GM12865 (cell line): ENCODE measurements around the gene SLC49A4.

Experiments used
- DNase-seq: peaks from one replicate; pipeline ENCODE4 v3.0.0; 2010; ENCODE audit warnings: low read depth
- H3K4me3 ChIP-seq: 2 replicates; pipeline ENCODE4 v1.5.1; 2011; ENCODE audit warnings: mild to moderate bottlenecking, low read depth, low read length, control low read depth
- TF ChIP-seq, protein P1 (sequence below): IDR thresholded peaks from 2 replicates; pipeline ENCODE4 v1.5.1; 2011; ENCODE audit warnings: low read length, control low read depth, low read depth, inconsistent platforms; ENCODE audit not compliant: insufficient read depth; ENCODE audit errors: missing control alignments

Gene SLC49A4

DNA sequence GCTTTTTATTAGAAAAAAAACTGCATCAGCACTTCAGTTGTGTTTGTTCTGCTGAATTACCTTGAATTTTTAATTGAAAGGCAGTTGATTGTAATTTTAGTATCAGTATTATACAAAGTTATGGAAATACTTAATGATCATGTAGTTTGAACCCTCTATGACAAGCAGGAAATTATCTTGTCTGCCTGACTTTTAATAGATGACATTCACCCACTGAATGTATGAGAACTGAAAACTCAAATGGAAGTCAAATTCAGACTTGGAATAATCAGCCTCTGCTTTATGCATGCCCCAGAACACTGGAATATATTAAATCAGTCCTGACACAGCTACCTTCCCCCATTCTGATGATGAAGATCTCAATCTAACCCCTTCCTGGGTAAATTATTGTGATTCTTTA, 73.5 kb downstream of the SLC49A4 start:
- TF ChIP-seq, protein P1, sequence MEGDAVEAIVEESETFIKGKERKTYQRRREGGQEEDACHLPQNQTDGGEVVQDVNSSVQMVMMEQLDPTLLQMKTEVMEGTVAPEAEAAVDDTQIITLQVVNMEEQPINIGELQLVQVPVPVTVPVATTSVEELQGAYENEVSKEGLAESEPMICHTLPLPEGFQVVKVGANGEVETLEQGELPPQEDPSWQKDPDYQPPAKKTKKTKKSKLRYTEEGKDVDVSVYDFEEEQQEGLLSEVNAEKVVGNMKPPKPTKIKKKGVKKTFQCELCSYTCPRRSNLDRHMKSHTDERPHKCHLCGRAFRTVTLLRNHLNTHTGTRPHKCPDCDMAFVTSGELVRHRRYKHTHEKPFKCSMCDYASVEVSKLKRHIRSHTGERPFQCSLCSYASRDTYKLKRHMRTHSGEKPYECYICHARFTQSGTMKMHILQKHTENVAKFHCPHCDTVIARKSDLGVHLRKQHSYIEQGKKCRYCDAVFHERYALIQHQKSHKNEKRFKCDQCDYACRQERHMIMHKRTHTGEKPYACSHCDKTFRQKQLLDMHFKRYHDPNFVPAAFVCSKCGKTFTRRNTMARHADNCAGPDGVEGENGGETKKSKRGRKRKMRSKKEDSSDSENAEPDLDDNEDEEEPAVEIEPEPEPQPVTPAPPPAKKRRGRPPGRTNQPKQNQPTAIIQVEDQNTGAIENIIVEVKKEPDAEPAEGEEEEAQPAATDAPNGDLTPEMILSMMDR: no peak

GRCh38 chr3:122873741-122874515, 79.1 kb downstream of the SLC49A4 start:
- TF ChIP-seq, protein P1: no peak
- no peak for DNase-seq
- H3K4me3 ChIP-seq: no peak overlapping the region

More for the DNA sequence above, 73.5 kb downstream of the SLC49A4 start:
- no peak for DNase-seq
- no peak overlapping the region for H3K4me3 ChIP-seq

DNA sequence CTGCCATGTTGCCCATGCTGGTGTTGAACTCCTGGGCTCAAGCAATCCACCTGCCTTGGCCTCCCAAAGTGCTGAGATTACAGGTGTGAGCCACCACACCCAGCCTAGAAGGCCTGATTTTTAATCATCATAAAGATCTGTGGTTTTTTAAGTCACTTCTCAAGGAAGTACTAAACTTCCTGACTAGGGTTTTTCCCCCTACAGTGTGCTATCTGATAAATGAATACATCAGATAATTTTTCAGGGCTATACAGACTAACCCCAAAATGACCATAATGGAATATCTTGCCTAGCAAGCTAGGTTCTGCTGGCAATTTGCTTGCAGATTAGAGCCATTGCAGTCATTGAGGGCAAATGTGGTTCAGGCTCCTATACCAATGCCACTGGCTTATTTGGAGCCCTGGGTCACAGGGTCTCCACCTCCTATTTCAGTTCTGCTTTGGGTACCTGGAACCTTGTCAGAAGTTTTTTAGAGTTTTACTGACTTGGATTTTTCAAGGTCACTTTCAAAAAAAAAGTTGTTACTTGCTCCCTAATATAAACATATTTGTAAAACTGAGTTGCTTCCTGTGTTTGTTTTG, 80.8 kb downstream of the SLC49A4 start:
- DNase-seq: no peak
- H3K4me3 ChIP-seq: no peak overlapping the region
- TF ChIP-seq, protein P1: no peak

DNA sequence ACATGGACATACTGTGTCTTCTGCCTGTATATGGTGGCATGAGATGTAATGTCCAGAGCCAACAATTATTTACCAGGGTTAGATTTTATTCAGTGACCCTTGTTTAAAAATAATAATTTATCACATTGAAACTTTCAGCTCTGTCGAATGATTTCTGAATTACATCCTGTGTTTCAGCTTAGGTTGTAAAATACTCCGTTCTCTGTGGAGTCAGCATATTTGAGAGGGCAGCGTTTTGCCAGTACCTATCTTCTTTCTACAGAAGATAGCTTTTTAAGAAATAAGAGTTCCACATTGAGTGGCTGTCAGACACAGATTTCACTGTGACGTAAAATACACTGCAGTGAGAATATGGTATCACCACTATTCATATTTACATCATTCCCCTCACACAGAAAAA, 85.3 kb downstream of the SLC49A4 start:
- no peak overlapping the region for H3K4me3 ChIP-seq
- no peak for DNase-seq
- TF ChIP-seq, protein P1: no peak

DNA sequence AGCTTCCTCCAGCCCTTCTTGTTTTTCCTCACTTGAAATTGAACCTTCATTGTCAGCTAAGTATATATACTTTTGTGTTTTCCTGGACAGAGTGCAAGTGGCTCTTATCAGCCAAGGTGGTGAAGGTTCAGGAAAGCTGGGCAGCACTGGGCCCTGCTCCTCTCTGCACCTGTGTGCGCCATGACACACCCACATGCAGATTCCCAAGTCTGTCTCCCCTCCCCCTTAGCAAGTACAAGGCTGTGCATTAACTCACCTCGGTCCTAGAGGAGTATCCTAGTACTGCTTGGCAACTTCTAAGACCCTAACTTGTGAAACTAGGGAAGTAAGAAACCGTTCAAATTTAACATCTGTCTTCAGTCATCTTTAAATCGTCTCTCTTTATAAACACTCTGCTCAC, 85.8 kb downstream of the SLC49A4 start:
- TF ChIP-seq, protein P1: no peak
- H3K4me3 ChIP-seq: no peak overlapping the region
- DNase-seq: no peak

DNA sequence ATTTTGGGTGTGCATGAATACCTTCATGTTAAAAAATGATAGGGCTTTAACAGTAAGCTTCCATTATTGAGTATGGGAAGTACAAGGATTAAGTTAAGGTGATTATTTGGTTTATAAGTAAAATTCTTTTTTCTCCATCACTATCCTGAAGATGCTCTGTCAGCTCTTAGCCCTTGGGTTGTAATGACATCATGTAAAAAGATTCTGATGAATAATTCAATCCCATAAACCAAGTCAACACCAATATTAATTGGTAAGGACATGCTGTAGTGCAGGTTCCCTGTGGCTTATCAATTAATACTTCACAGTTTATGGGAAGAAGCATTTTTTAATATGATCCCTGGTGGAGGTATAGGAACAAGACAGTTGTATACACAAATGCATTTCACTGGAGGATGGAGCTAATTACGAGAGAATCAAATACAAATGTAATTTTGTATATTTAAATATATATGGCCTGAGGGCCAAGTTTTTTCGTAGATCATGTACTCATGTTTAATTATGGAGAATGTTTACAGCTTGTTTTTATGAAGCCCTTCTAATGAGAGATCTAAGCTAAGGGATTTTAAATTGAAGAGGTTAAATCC, 87.6 kb downstream of the SLC49A4 start:
- TF ChIP-seq, protein P1: no peak
- no peak for DNase-seq
- H3K4me3 ChIP-seq: no peak overlapping the region
